B cell (primary cell): ENCODE data around the gene APOL6. TPM values are rescaled to one million over a fixed set of nuclear protein-coding genes. Genes with fewer than 3 reads are reported as not detected.

ENCODE experiments used
- ATAC-seq: fragments of 200-7000 bp; cut with Tn5 transposase; one replicate; pipeline ENCODE4 v1.10.0; 2021; ENCODE audit warnings: low read depth, mild to moderate bottlenecking, moderate number of reproducible peaks, moderate library complexity
- CTCF ChIA-PET: fragments of 350-600 bp; sonication (Branson Sonifier 250); formaldehyde crosslinking; loops from one replicate; lab custom pipeline; 2021; ENCODE audit warnings: antibody characterized with exemption, inconsistent platforms; lab: Charles Lee
- POLR2A ChIA-PET: fragments of 350-600 bp; sonication (Branson Sonifier 250); formaldehyde crosslinking; loops from one replicate; lab custom pipeline; 2021; ENCODE audit warnings: antibody characterized with exemption; lab: Charles Lee
- DNase-seq: peaks from one replicate; pipeline ENCODE4 v3.0.0; 2013
- H2AFZ ChIP-seq: 2 replicates; pipeline ENCODE4 v1.6.1; 2012; ENCODE audit warnings: mild to moderate bottlenecking, low read depth, low read length; ENCODE audit not compliant: insufficient read depth, poor library complexity, severe bottlenecking
- H3K27ac ChIP-seq, 2 donors: 1 replicate in 1 of 2; 2 replicates in 1 of 2; pipeline ENCODE4 v1.5.1; 2012 to 2013; ENCODE audit warnings: low read length in 2 of 2, mild to moderate bottlenecking in 2 of 2, moderate library complexity in 1 of 2
- H3K27me3 ChIP-seq, 4 experiments: fragments of 200-600 bp in 1 of 4; sonication (generic) in 1 of 4; replicated peaks in 1 of 4; 1 replicate in 2 of 4; 2 replicates in 2 of 4; pipeline versions ENCODE4 v1.6.1 to v1.7.0; 2013 to 2016; ENCODE audit warnings: low read length in 3 of 4, mild to moderate bottlenecking in 2 of 4, mixed read lengths in 1 of 4, moderate library complexity in 1 of 4; ENCODE audit not compliant: insufficient read depth in 4 of 4, control insufficient read depth in 3 of 4; ENCODE audit errors: control extremely low read depth in 1 of 4
- H3K36me3 ChIP-seq, 2 experiments: replicated peaks in 1 of 2; 1 replicate in 1 of 2; 2 replicates in 1 of 2; pipeline versions ENCODE4 v1.6.1 to v1.7.1; 2013; ENCODE audit warnings: low read length in 1 of 2; ENCODE audit not compliant: insufficient read depth in 2 of 2, control insufficient read depth in 1 of 2; ENCODE audit errors: control extremely low read depth in 1 of 2, extremely low read depth in 1 of 2
- H3K4me1 ChIP-seq, 2 donors: fragments of 200-600 bp in 1 of 2; sonication (generic) in 1 of 2; 1 replicate in 1 of 2; 2 replicates in 1 of 2; pipeline versions ENCODE4 v1.5.1 to v1.6.1; 2013 to 2017; ENCODE audit warnings: low read length in 2 of 2; ENCODE audit not compliant: control insufficient read depth in 2 of 2, insufficient read depth in 2 of 2
- H3K4me2 ChIP-seq: replicated peaks from 2 replicates; pipeline ENCODE3; 2012; ENCODE audit warnings: mild to moderate bottlenecking, low read depth, low read length; ENCODE audit not compliant: poor library complexity, severe bottlenecking
- H3K4me3 ChIP-seq, 5 experiments: fragments of 200-600 bp in 1 of 5; sonication (generic) in 1 of 5; 1 replicate in 3 of 5; 2 replicates in 2 of 5; pipeline versions ENCODE4 v1.5.1 to v1.7.0; 2011 to 2016; ENCODE audit warnings: low read length in 4 of 5, mild to moderate bottlenecking in 4 of 5, low read depth in 2 of 5, control low read depth in 1 of 5, moderate library complexity in 1 of 5; ENCODE audit not compliant: insufficient read depth in 1 of 5; ENCODE audit errors: control extremely low read depth in 1 of 5, extremely low read depth in 1 of 5
- H3K79me2 ChIP-seq: fragments of 200-600 bp; sonication (generic); one replicate; pipeline ENCODE4 v1.6.0; 2016; ENCODE audit warnings: low read length; ENCODE audit not compliant: control insufficient read depth, insufficient read depth
- H3K9ac ChIP-seq: fragments of 200-600 bp; sonication (generic); 2 replicates; pipeline ENCODE4 v1.6.1; 2017; ENCODE audit warnings: mild to moderate bottlenecking, low read length, moderate library complexity
- H3K9me3 ChIP-seq, 3 donors: one replicate each; pipeline versions ENCODE4 v1.6.1 to v1.7.1; 2013; ENCODE audit warnings: low read length in 2 of 3; ENCODE audit not compliant: control insufficient read depth in 2 of 3, insufficient read depth in 1 of 3; ENCODE audit errors: control extremely low read depth in 1 of 3
- H4K20me1 ChIP-seq: 2 replicates; pipeline ENCODE4 v1.6.0; 2012; ENCODE audit warnings: mild to moderate bottlenecking, low read length; ENCODE audit not compliant: insufficient read depth, control insufficient read depth, poor library complexity, severe bottlenecking
- H3K27ac Mint-ChIP-seq: one replicate; pipeline ENCODE4 v1.8.0; 2021; ENCODE audit warnings: mixed read lengths
- H3K27me3 Mint-ChIP-seq: one replicate; pipeline ENCODE4 v1.8.0; 2021; ENCODE audit warnings: mixed read lengths
- H3K4me1 Mint-ChIP-seq: one replicate; pipeline ENCODE4 v1.8.0; 2021; ENCODE audit warnings: mixed read lengths
- H3K4me3 Mint-ChIP-seq: one replicate; pipeline ENCODE4 v1.8.0; 2021; ENCODE audit warnings: mixed read lengths
- H3K9me3 Mint-ChIP-seq: one replicate; pipeline ENCODE4 v1.8.0; 2022; ENCODE audit warnings: mixed read lengths; ENCODE audit not compliant: insufficient read depth
- CTCF ChIP-seq: fragments of 200-600 bp; IDR thresholded peaks from one replicate; pipeline ENCODE4 v1.8.0; 2022; ENCODE audit warnings: antibody characterized with exemption, mild to moderate bottlenecking
- EZH2 ChIP-seq: IDR thresholded peaks from 2 replicates; pipeline ENCODE4 v1.6.1; 2012; ENCODE audit warnings: borderline replicate concordance, low read depth, mild to moderate bottlenecking, moderate library complexity, low read length; ENCODE audit not compliant: insufficient read depth, poor library complexity, severe bottlenecking
- WGBS: methylation state at CpG from one replicate; pipeline ENCODE4 v1.1.5; 2013; ENCODE audit warnings: missing lambda C conversion rate; ENCODE audit not compliant: insufficient coverage; 5-methylcytosine and 5-hydroxymethylcytosine counted together
- intact Hi-C: fragments of 100-400 bp; cut with micrococcal nuclease; formaldehyde crosslinking; loops from one replicate; pipeline ENCODE4 v1.10.0; 2022
- polyA plus RNA-seq: library from polyadenylated mRNA; depleted of rRNA; stranded (reverse); fragments of >200 nt; gene quantifications from 2 replicates; pipeline ENCODE4 v1.2.3, GENCODE V29; 2012
- total RNA-seq, 2 donors: library from RNA; stranded (reverse); fragments of 120-200 nt in 1 of 2; gene quantifications; 1 replicate in 1 of 2; 2 replicates in 1 of 2; pipeline versions ENCODE4 v1.2.3 to v1.2.4, GENCODE V29; 2013 to 2022

APOL6 gene
- total and polyA plus RNA-seq, 2 donors (not counting 1 experiment from before 2014, with no cell fraction given), result 2.3 to 7.0 TPM

GRCh38 chr22:35681454-35682052, 33.3 kb downstream of the APOL6 start:
- Histone ChIP-seq H3K4me3 (no peak overlapping the region), H3K79me2 (no peaks in the 10 kb centered on the region), H3K27ac (no peak overlapping the region), H2AFZ (no peak overlapping the region), H4K20me1 (no peaks in the 10 kb centered on the region), H3K4me2 (no peak overlapping the region), H3K27me3 (peaks cover 0 to 4% (median 0%) of the 10 kb centered on the region in 4 experiments), H3K9ac (no peak overlapping the region), H3K4me1 (peaks cover 18 to 19% of the 10 kb centered on the region in 2 donors), H3K36me3 (no peaks in the 10 kb centered on the region), H3K9me3 (peaks cover 0 to 11% (median 9%) of the 10 kb centered on the region in 3 donors)
- Mint-ChIP-seq H3K27ac (no peak overlapping the region), H3K27me3 (peaks cover 8% of the 10 kb centered on the region), H3K9me3 (peaks cover 2% of the 10 kb centered on the region), H3K4me1 (peaks cover 32% of the 10 kb centered on the region), H3K4me3 (no peak overlapping the region)
- DNase-seq, result no peak
- 100% methylated on average over 1 of the region's 4 CpGs for WGBS
- TF ChIP-seq CTCF (no peak), EZH2 (no peak)
- CTCF ChIA-PET, result no interaction called here
- POLR2A ChIA-PET, result no interaction called here
- ATAC-seq, result no peak
- intact Hi-C loops, result no loop called here

GRCh38 chr22:35683560-35683959, 35.3 kb downstream of the APOL6 start:
- TF ChIP-seq CTCF, result peak; percentile 56
- no peak for TF ChIP-seq EZH2
- no peak overlapping the region for H3K4me3 Mint-ChIP-seq
- 75% methylated on average over 1 of the region's 1 CpG for WGBS
- H3K9ac ChIP-seq, result no peak overlapping the region
- POLR2A ChIA-PET, result no interaction called here
- H3K27ac Mint-ChIP-seq, result no peak overlapping the region
- peaks cover 2% of the 10 kb centered on the region for H3K9me3 Mint-ChIP-seq
- no peak overlapping the region for H2AFZ ChIP-seq
- ATAC-seq (no peak), DNase-seq (no peak)
- intact Hi-C loops, result no loop called here
- H3K27ac ChIP-seq, result no peak overlapping the region
- H3K4me1 ChIP-seq, result peaks cover 14 to 15% of the 10 kb centered on the region in 2 donors
- peaks cover 24% of the 10 kb centered on the region for H3K4me1 Mint-ChIP-seq
- no peak overlapping the region for H3K4me2 ChIP-seq
- H3K4me3 ChIP-seq, result no peak overlapping the region
- H3K9me3 ChIP-seq, result peaks cover 0 to 14% (median 9%) of the 10 kb centered on the region in 3 donors
- no peaks in the 10 kb centered on the region for H3K36me3 ChIP-seq
- H4K20me1 ChIP-seq, result no peaks in the 10 kb centered on the region
- H3K27me3 Mint-ChIP-seq, result peaks cover 8% of the 10 kb centered on the region
- CTCF ChIA-PET, result no interaction called here
- no peaks in the 10 kb centered on the region for H3K79me2 ChIP-seq
- peaks cover 0 to 4% (median 0%) of the 10 kb centered on the region in 4 experiments for H3K27me3 ChIP-seq
